Cardiac muscle cell (in vitro differentiated cells and primary cell): ENCODE results near the gene RALA. TPM values are rescaled to one million over a fixed set of nuclear protein-coding genes. Genes with fewer than 3 reads are reported as not detected.
"Not testable (repeated sequence)": the region's sequence is repeated elsewhere in the genome, so short reads cannot be mapped to it uniquely, and the experiment has no call there.

Experiments
- DNase-seq, 2 donors: peaks; one replicate each; pipeline versions ENCODE4 v3.0.0 to v3.0.0-alpha.2; 2010 to 2017; ENCODE audit warnings: low read depth in 1 of 2, low spot score in 1 of 2
- H3K27ac ChIP-seq: fragments of 200-600 bp; sonication (generic); 2 replicates; pipeline ENCODE4 v1.5.1; 2016
- H3K27me3 ChIP-seq: fragments of 200-600 bp; sonication (generic); 2 replicates; pipeline ENCODE4 v1.6.0; 2016; ENCODE audit warnings: control low read depth
- H3K36me3 ChIP-seq: fragments of 200-600 bp; sonication (generic); 2 replicates; pipeline ENCODE4 v1.5.1; 2016; ENCODE audit warnings: control low read depth
- H3K4me1 ChIP-seq: fragments of 200-600 bp; sonication (generic); 2 replicates; pipeline ENCODE4 v1.8.1; 2017; ENCODE audit warnings: low read depth, mild to moderate bottlenecking, mixed run types
- H3K4me3 ChIP-seq: fragments of 200-600 bp; sonication (generic); 2 replicates; pipeline ENCODE4 v1.5.1; 2016; ENCODE audit warnings: mild to moderate bottlenecking
- H3K9me3 ChIP-seq: fragments of 200-600 bp; sonication (generic); 2 replicates; pipeline ENCODE4 v1.5.1; 2017; ENCODE audit warnings: low read depth, mild to moderate bottlenecking, control low read depth
- polyA plus RNA-seq: library from polyadenylated mRNA; unstranded; fragments of >200 nt; fragmentation: Nextera tagmentation; extraction: Ambion mirVana; gene quantifications from 2 replicates; pipeline ENCODE4 v1.2.1, GENCODE V29; 2016
- total RNA-seq: library from RNA; depleted of rRNA; stranded (reverse); fragments of >200 nt; gene quantifications from 2 replicates; pipeline ENCODE4 v1.2.3, GENCODE V29; 2016
- TF ChIP-seq, protein P1 (sequence below): IDR thresholded peaks from 2 replicates; pipeline ENCODE4 v1.5.1; 2012; ENCODE audit warnings: low read depth, mild to moderate bottlenecking, low read length

The RALA gene
- total and polyA plus RNA-seq, 2 experiments from 2014 or later = 7.3 to 44.4 TPM

DNA sequence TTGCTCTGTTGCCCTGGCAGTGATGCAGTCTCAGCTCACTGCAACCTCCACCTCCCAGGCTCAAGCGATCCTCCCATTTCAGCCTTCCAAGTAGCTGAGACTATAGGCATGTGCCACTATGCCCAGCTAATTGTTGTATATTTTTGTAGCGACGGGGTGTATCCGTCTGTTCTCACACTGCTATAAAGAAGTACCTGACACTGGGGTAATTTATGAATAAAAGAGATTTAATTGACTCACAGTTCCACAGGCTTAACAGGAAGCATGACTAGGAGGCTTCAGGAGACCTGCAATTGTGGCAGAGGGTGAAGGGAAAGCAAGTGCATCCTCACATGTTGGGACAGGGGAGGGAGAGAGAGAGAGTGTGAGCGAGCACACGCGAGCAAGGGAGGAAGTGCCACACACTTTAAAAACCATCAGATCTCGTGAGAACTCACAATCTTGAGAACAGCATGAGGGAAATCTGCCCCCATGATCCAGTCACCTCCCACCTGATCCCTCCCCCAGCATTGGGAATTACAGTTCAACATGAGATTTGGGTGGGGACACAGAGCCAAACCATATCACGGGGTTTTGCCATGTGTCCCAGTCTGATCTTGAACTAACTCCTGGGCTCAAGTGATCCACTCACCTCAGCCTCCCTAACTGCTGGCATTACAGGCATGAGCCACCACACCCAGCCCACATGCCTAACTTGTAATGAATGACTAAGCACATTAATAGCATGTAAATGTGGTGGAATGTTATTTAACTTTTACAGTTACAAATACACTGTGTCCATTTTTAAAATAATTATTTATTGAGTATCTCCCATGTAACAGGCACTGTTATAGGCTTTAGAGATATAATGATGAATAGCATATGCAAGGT, 65.5 kb downstream of the RALA start:
- Histone ChIP-seq H3K27ac (no peak overlapping the region), H3K4me1 (no peaks in the 10 kb centered on the region), H3K36me3 (peaks cover 8% of the 10 kb centered on the region), H3K9me3 (no peaks in the 10 kb centered on the region), H3K27me3 (no peaks in the 10 kb centered on the region), H3K4me3 (no peak overlapping the region)
- DNase-seq = no peak
- TF ChIP-seq, protein P1, sequence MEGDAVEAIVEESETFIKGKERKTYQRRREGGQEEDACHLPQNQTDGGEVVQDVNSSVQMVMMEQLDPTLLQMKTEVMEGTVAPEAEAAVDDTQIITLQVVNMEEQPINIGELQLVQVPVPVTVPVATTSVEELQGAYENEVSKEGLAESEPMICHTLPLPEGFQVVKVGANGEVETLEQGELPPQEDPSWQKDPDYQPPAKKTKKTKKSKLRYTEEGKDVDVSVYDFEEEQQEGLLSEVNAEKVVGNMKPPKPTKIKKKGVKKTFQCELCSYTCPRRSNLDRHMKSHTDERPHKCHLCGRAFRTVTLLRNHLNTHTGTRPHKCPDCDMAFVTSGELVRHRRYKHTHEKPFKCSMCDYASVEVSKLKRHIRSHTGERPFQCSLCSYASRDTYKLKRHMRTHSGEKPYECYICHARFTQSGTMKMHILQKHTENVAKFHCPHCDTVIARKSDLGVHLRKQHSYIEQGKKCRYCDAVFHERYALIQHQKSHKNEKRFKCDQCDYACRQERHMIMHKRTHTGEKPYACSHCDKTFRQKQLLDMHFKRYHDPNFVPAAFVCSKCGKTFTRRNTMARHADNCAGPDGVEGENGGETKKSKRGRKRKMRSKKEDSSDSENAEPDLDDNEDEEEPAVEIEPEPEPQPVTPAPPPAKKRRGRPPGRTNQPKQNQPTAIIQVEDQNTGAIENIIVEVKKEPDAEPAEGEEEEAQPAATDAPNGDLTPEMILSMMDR = no peak

DNA sequence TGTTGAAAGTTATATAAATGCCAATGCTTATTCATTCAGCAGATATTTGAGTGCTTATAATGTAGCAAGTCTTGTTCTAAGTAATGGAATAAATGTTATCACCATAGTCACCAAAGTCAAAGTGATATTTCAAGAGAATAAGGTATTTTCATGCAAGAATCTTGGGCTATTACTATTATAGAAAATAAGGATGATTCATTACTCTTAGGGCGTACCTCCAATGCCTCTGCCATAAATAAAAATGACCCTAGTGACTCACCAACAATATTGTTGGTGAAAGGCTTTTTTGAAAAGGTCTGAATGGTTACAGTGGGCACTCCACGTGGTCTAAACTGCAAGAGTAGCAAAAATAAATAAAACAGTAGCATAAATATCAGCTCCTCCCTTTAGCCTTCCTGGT, 68.4 kb downstream of the RALA start:
- Histone ChIP-seq H3K4me3 (no peak overlapping the region), H3K27me3 (no peaks in the 10 kb centered on the region), H3K4me1 (no peaks in the 10 kb centered on the region), H3K9me3 (no peaks in the 10 kb centered on the region), H3K27ac (no peak overlapping the region), H3K36me3 (peaks cover 13% of the 10 kb centered on the region)
- DNase-seq = no peak
- TF ChIP-seq, protein P1 = no peak

GRCh38 chr7:39693086-39693485, 69.7 kb downstream of the RALA start:
- not testable (repeated sequence) for H3K4me1 ChIP-seq, H3K27me3 ChIP-seq, H3K9me3 ChIP-seq, DNase-seq, H3K4me3 ChIP-seq, H3K27ac ChIP-seq
- H3K36me3 ChIP-seq = peaks cover 20% of the 10 kb centered on the region

DNA sequence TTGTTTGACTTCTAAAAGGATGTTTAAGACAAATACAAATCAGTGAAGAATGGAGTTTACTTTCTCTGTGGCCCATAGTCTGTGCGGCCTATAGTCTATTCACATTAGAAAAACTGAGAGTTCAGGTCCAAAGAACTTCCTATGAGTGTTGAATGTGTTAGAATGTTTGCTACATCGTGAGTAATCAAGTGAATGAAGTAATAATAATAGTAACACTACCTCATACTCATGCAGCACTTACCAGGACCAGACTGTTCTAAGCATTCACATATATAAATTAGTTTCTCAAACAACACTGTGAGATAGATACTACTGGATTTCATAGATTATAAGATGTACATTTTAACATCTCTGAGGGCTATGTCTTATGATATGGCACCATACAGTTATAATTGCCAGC, 70.4 kb downstream of the RALA start:
- Histone ChIP-seq H3K27ac (no peak overlapping the region), H3K36me3 (peaks cover 26% of the 10 kb centered on the region), H3K4me1 (no peaks in the 10 kb centered on the region), H3K9me3 (no peaks in the 10 kb centered on the region), H3K27me3 (no peaks in the 10 kb centered on the region), H3K4me3 (no peak overlapping the region)
- no peak for DNase-seq
- TF ChIP-seq, protein P1 = no peak

- no peak for DNase-seq
- Histone ChIP-seq H3K27me3 (no peaks in the 10 kb centered on the region), H3K9me3 (no peaks in the 10 kb centered on the region)
These were observed 72.6 kb downstream of the RALA start for GRCh38 chr7:39695852-39696586.

More at GRCh38 chr7:39695852-39696586, 72.6 kb downstream of the RALA start:
- Histone ChIP-seq H3K27ac (no peak overlapping the region), H3K36me3 (peaks cover 24% of the 10 kb centered on the region), H3K4me1 (no peaks in the 10 kb centered on the region), H3K4me3 (no peak overlapping the region)
- TF ChIP-seq, protein P1 = no peak
